ENCODE results near the gene ZNF692. TPM values are rescaled to one million over a fixed set of nuclear protein-coding genes. Genes with fewer than 3 reads are reported as not detected.
"Not testable (repeated sequence)": the region's sequence is repeated elsewhere in the genome, so short reads cannot be mapped to it uniquely, and the experiment has no call there.

Gene ZNF692
- total and polyA plus RNA-seq, 7 donors: 13.4 to 30.8 (median 19.6) TPM

- no peaks in the 10 kb centered on the region for H3K27me3 ChIP-seq (ENCODE audit: insufficient read depth in 3 of 3, low read length in 2 of 3)
- intact Hi-C loops (cut with DNase I): no loop called here
- H3K4me1 ChIP-seq: peaks cover 7% of the 10 kb centered on the region
- DNase-seq (no peak), ATAC-seq (no peak)
- no peaks in the 10 kb centered on the region for H3K36me3 ChIP-seq (ENCODE audit: insufficient read depth in 1 of 2, low read depth in 1 of 2)
- WGBS, 3 donors: 84 to 87% (median 84%) methylated on average over 1 of the region's 1 CpG
- H3K27ac ChIP-seq: no peak overlapping the region
- H3K4me3 ChIP-seq: no peak overlapping the region
- no peak for TF ChIP-seq CTCF (IDR thresholded peaks at IDR 0.05)
- no peaks in the 10 kb centered on the region for H3K9me3 ChIP-seq
These were observed 27.0 kb downstream of the ZNF692 start for GRCh38 chr1:248831842-248832241.

- intact Hi-C loops (cut with DNase I); H3K27me3 ChIP-seq (ENCODE audit: insufficient read depth in 3 of 3, low read length in 2 of 3); H3K4me3 ChIP-seq; H3K36me3 ChIP-seq (ENCODE audit: insufficient read depth in 1 of 2, low read depth in 1 of 2); ATAC-seq; H3K9me3 ChIP-seq; H3K4me1 ChIP-seq; DNase-seq; H3K27ac ChIP-seq: not testable (repeated sequence)
- WGBS, 3 donors: 58 to 85% (median 68%) methylated on average over 1 to 3 of the region's 3 CpGs
These were observed 28.2 kb downstream of the ZNF692 start for GRCh38 chr1:248830718-248831017.

- ATAC-seq (no peak), DNase-seq (no peak)
- intact Hi-C loops (cut with DNase I): no loop called here
- H3K36me3 ChIP-seq (ENCODE audit: insufficient read depth in 1 of 2, low read depth in 1 of 2): no peaks in the 10 kb centered on the region
- no peak for TF ChIP-seq CTCF (IDR thresholded peaks at IDR 0.05)
- no peaks in the 10 kb centered on the region for H3K9me3 ChIP-seq
- H3K27me3 ChIP-seq (ENCODE audit: insufficient read depth in 3 of 3, low read length in 2 of 3): no peaks in the 10 kb centered on the region
- WGBS, 3 donors: 84 to 87% (median 87%) methylated on average over 3 of the region's 3 CpGs
- peaks cover 21% of the 10 kb centered on the region for H3K4me1 ChIP-seq
- H3K27ac ChIP-seq: no peak overlapping the region
- no peak overlapping the region for H3K4me3 ChIP-seq
These were observed 30.0 kb downstream of the ZNF692 start for GRCh38 chr1:248828845-248829244.

GRCh38 chr1:248825909-248826760 is 32.8 kb downstream of the ZNF692 start, which contains the start of gene SH3BP5L:
Gene SH3BP5L (minus strand): TSS chr1:248825915. CDS start chr1:248824935, 980 bp downstream.
- TF ChIP-seq CTCF (IDR thresholded peaks at IDR 0.05): peak; percentile 59
- intact Hi-C loops (cut with DNase I): no loop called here
- DNase-seq (peak; percentile 92 to 96), ATAC-seq (peak; percentile 92 to 94 (median 93))
- no peaks in the 10 kb centered on the region for H3K27me3 ChIP-seq (ENCODE audit: insufficient read depth in 3 of 3, low read length in 2 of 3)
- peak within 1 kb of the TSS; percentile 95 for H3K27ac ChIP-seq
- peak within 1 kb of the TSS; percentile 83 for H3K4me3 ChIP-seq
- no peaks in the 10 kb centered on the region for H3K36me3 ChIP-seq (ENCODE audit: insufficient read depth in 1 of 2, low read depth in 1 of 2)
- peaks cover 47% of the 10 kb centered on the region for H3K4me1 ChIP-seq
- WGBS, 3 donors: 0% methylated on average over 56 of the region's 56 CpGs
- no peaks in the 10 kb centered on the region for H3K9me3 ChIP-seq

GRCh38 chr1:248825573-248825908 is 33.3 kb downstream of the ZNF692 start:
- WGBS, 3 donors: 0 to 1% (median 0%) methylated on average over 18 of the region's 18 CpGs
- H3K27ac ChIP-seq: peak overlapping the region; percentile 95
- DNase-seq (peak in 1 of 2 donors; percentile 64), ATAC-seq (peak; percentile 8 to 28 (median 16))
- no peaks in the 10 kb centered on the region for H3K9me3 ChIP-seq
- H3K27me3 ChIP-seq (ENCODE audit: insufficient read depth in 3 of 3, low read length in 2 of 3): no peaks in the 10 kb centered on the region
- intact Hi-C loops (cut with DNase I): no loop called here
- H3K4me1 ChIP-seq: peaks cover 51% of the 10 kb centered on the region
- no peak for TF ChIP-seq CTCF (IDR thresholded peaks at IDR 0.05)
- peaks cover 0 to 5% of the 10 kb centered on the region in 2 donors for H3K36me3 ChIP-seq (ENCODE audit: insufficient read depth in 1 of 2, low read depth in 1 of 2)
- H3K4me3 ChIP-seq: peak overlapping the region; percentile 83

Data from psoas muscle (tissue), 8 donors.